Mammary epithelial cell (primary cell): ENCODE measurements around the gene IPO9.

Experiments used
- CTCF ChIP-seq, 2 donors: IDR thresholded peaks in 1 of 2; conservative IDR thresholded peaks in 1 of 2; 2 replicates each; pipeline ENCODE4 v1.5.1; 2011 to 2012; ENCODE audit warnings: inconsistent platforms in 2 of 2, low read length in 2 of 2, mild to moderate bottlenecking in 2 of 2, control low read depth in 1 of 2, low read depth in 1 of 2; ENCODE audit not compliant: insufficient read depth in 1 of 2; ENCODE audit errors: extremely low read depth in 1 of 2
- EZH2 ChIP-seq: IDR thresholded peaks from 2 replicates; pipeline ENCODE4 v1.6.1; 2012; ENCODE audit warnings: low read length, inconsistent platforms, borderline replicate concordance

- TF ChIP-seq CTCF (conservative IDR thresholded peaks at IDR 0.05 in 1 of 2, IDR thresholded peaks at IDR 0.05 in 1 of 2; ENCODE audit: extremely low read depth in 1 of 2, insufficient read depth in 1 of 2, low read depth in 1 of 2, low read length in 2 of 2) = no peak
- TF ChIP-seq EZH2 = no peak
Observed at GRCh38 chr1:201789245-201789644, 39.7 kb upstream of the IPO9 start.
